HepG2 (cell line): ENCODE results near the gene KRTAP12-2. TPM values are rescaled to one million over a fixed set of nuclear protein-coding genes. Genes with fewer than 3 reads are reported as not detected.
"Not testable (repeated sequence)": the region's sequence is repeated elsewhere in the genome, so short reads cannot be mapped to it uniquely, and the experiment has no call there.

ENCODE experiments used
- ATAC-seq: fragments of 200-7000 bp; cut with Tn5 transposase; 3 replicates; pipeline ENCODE4 v1.9.1; 2020; ENCODE audit warnings: mild to moderate bottlenecking, moderate library complexity
- BruUV-seq: library from RNA; stranded (reverse); fragments of 400-500 nt; replicated peaks from 2 replicates; lab custom pipeline; 2021; lab: Mats Ljungman, UMichigan
- CTCF ChIA-PET: fragments of 300-600 bp; formaldehyde crosslinking; extraction: SDS; loops from one replicate; lab custom pipeline; 2021; ENCODE audit warnings: low total read pairs, inconsistent platforms, low intra/inter-chr PET ratio; lab: Yijun Ruan, JAX
- POLR2A ChIA-PET: fragments of 350-600 bp; sonication (Branson Sonifier 250); formaldehyde crosslinking; loops from one replicate; lab custom pipeline; 2020; ENCODE audit warnings: antibody characterized with exemption, inconsistent platforms; lab: Yijun Ruan, JAX
- DNase-seq: peaks from one replicate; pipeline ENCODE4 v3.0.0-alpha.2; 2015; ENCODE audit warnings: low spot score
- FAIRE-seq: peaks from 3 replicates; lab custom pipeline; 2011; peaks lifted over from hg19 to GRCh38; lab: Jason Lieb, UNC
- H2AFZ ChIP-seq: one replicate; pipeline ENCODE4 v1.6.1; 2011; ENCODE audit warnings: low read length, inconsistent platforms
- H3K27ac ChIP-seq: fragments of 300-600 bp; 3 replicates; pipeline ENCODE4 v1.8.0; 2011; ENCODE audit warnings: mixed run types, mild to moderate bottlenecking, mixed read lengths, low read length, inconsistent platforms; ENCODE audit not compliant: insufficient read depth; ENCODE audit errors: extremely low read length
- H3K27me3 ChIP-seq, 2 experiments: fragments of 200-600 bp in 1 of 2; 2 replicates in 1 of 2; 3 replicates in 1 of 2; pipeline versions ENCODE4 v1.6.0 to v1.8.0; 2011; ENCODE audit warnings: low read length in 2 of 2, mild to moderate bottlenecking in 2 of 2, moderate library complexity in 2 of 2, inconsistent platforms in 1 of 2; ENCODE audit not compliant: insufficient read depth in 2 of 2, control insufficient read depth in 1 of 2
- H3K36me3 ChIP-seq, 2 experiments: fragments of 200-600 bp in 1 of 2; replicated peaks in 1 of 2; 2 replicates in 1 of 2; 3 replicates in 1 of 2; pipeline versions ENCODE4 v1.5.1 to v1.8.0; 2011; ENCODE audit warnings: low read length in 2 of 2, inconsistent platforms in 1 of 2; ENCODE audit not compliant: insufficient read depth in 2 of 2, control insufficient read depth in 1 of 2
- H3K4me1 ChIP-seq: 2 replicates; pipeline ENCODE4 v1.5.1; 2012; ENCODE audit warnings: low read length, inconsistent platforms; ENCODE audit not compliant: insufficient read depth
- H3K4me2 ChIP-seq: 2 replicates; pipeline ENCODE4 v1.6.0; 2011; ENCODE audit warnings: low read depth, low read length, inconsistent platforms
- H3K4me3 ChIP-seq, 3 experiments: fragments of 200-600 bp in 1 of 3; sonication (generic), shearing (Covaris generic) in 1 of 3; replicated peaks in 1 of 3; 2 replicates each; pipeline ENCODE4 v1.5.1; 2011 to 2016; ENCODE audit warnings: low read length in 3 of 3, inconsistent platforms in 2 of 3, low read depth in 2 of 3, mild to moderate bottlenecking in 2 of 3, control low read depth in 1 of 3, mixed read lengths in 1 of 3; ENCODE audit not compliant: insufficient read depth in 1 of 3
- H3K79me2 ChIP-seq: one replicate; pipeline ENCODE4 v1.6.1; 2011; ENCODE audit warnings: low read length, inconsistent platforms; ENCODE audit not compliant: insufficient read depth
- H3K9ac ChIP-seq: 2 replicates; pipeline ENCODE4 v1.6.0; 2011; ENCODE audit warnings: mild to moderate bottlenecking, low read depth, low read length, inconsistent platforms; ENCODE audit not compliant: insufficient read depth
- H3K9me3 ChIP-seq: 2 replicates; pipeline ENCODE4 v1.5.1; 2012; ENCODE audit warnings: mild to moderate bottlenecking, low read length
- H4K20me1 ChIP-seq: 2 replicates; pipeline ENCODE4 v1.6.0; 2011; ENCODE audit warnings: inconsistent platforms, mild to moderate bottlenecking, low read length, moderate library complexity; ENCODE audit not compliant: insufficient read depth
- POLR2G ChIP-seq: fragments of 200-400 bp; formaldehyde crosslinking; IDR thresholded peaks from 2 replicates; pipeline ENCODE4 v1.6.1; 2018; ENCODE audit warnings: mild to moderate bottlenecking, low read depth, low read length, moderate library complexity
- WGBS: methylation state at CpG from one replicate; pipeline ENCODE4 v1.1.6; 2017; ENCODE audit warnings: low lambda C conversion rate; 5-methylcytosine and 5-hydroxymethylcytosine counted together
- in situ Hi-C: cut with HindIII; loops from 2 replicates; pipeline ENCODE4 v1.10.0; 2017; ENCODE audit warnings: low pct_unique_long_range_greater_than_20kb; ENCODE audit not compliant: extremely low pct_ligation_motif_present
- intact Hi-C: fragments of 100-400 bp; cut with micrococcal nuclease; formaldehyde crosslinking; loops from one replicate; pipeline ENCODE4 v1.10.0; 2022; ENCODE audit not compliant: unreplicated experiment
- polyA plus RNA-seq, 8 experiments: library from polyadenylated mRNA; depleted of rRNA in 3 of 8; stranded (reverse) in 7 of 8; unstranded in 1 of 8; fragments of >200 nt; fragmentation: Illumina TruSeq in 4 of 8; extraction: Trizol in 4 of 8; gene quantifications; 2 replicates each; pipeline versions ENCODE4 v1.2.1 to v1.2.3, GENCODE V29; 2011 to 2016; ENCODE audit warnings: low read depth in 4 of 8, missing spikeins in 1 of 8, mixed read lengths in 1 of 8; ENCODE audit not compliant: insufficient read depth in 1 of 8
- total RNA-seq, 5 experiments: library from RNA; depleted of rRNA; stranded (reverse); fragments of >200 nt; fragmentation: Illumina TruSeq; extraction: Trizol; gene quantifications; 2 replicates each; pipeline ENCODE4 v1.2.3, GENCODE V29; 2016; ENCODE audit warnings: low read depth in 1 of 5

Gene KRTAP12-2
- total and polyA plus RNA-seq, 2 of the 13 experiments (the other 11 are each of a cell fraction or from before 2014, with no cell fraction given) = not detected

DNA sequence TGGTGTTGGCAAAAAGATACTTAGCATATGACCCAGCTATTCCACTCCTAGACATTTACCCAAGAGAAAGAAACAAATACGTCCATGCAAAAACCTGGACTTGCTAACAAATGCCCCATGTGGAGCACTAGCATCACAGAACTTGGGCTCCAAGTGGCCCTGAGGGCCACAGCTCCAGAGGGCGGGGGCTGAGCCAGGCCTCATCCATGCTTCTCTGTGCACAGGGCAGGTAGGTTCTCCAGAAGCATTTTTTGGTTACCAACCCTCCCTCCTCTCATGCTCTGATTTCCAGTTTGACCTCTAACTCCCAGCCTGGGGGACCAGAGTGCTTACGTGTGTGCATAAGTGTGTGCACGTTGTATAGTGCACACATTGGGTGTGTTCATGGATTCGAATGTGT lies 2.0 kb downstream of the KRTAP12-2 start:
- no TSS peak for BruUV-seq
- CTCF ChIA-PET = no interaction called here
- TF ChIP-seq POLR2G = no peak
- TF ChIP-seq, all 625 proteins: peak for 0
- Histone ChIP-seq H3K4me1 (no peaks in the 10 kb centered on the region), H4K20me1 (no peaks in the 10 kb centered on the region), H3K9ac (no peak overlapping the region), H3K4me2 (no peak overlapping the region), H3K9me3 (no peaks in the 10 kb centered on the region), H2AFZ (no peak overlapping the region), H3K4me3 (no peak overlapping the region), H3K79me2 (no peaks in the 10 kb centered on the region), H3K27me3 (no peaks in the 10 kb centered on the region; a peak in 1 of 5 replicates), H3K27ac (no peak overlapping the region), H3K36me3 (no peaks in the 10 kb centered on the region)
- ATAC-seq (no peak), FAIRE-seq (no peak), DNase-seq (no peak)
- POLR2A ChIA-PET = no interaction called here
- in situ Hi-C loops (no loop called here), intact Hi-C loops (no loop called here)
- 21% methylated on average over 4 of the region's 5 CpGs for WGBS

DNA sequence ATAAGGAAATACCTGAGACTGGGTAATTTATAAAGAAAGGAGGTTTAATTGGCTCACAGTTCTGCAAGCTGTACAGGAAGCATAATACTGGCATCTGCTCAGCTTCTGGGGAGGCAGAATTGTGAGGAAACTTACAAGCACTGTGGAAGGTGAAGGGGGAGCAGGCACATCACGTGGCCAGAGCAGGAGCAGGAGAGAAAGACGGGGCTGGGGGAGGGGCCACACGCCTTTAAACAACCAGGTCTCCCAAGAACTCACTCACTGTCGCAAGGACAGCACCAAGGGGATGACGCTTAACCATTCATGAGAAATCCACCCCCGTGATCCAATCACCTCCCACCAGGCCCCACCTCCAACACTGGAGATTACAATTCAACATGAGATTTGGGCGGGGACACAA lies 5.2 kb downstream of the KRTAP12-2 start:
- H4K20me1 ChIP-seq, H3K79me2 ChIP-seq, BruUV-seq, CTCF ChIA-PET, H3K4me2 ChIP-seq, H3K27ac ChIP-seq, H3K4me1 ChIP-seq, DNase-seq, H3K36me3 ChIP-seq, in situ Hi-C loops, H3K27me3 ChIP-seq, intact Hi-C loops, ATAC-seq, H3K9ac ChIP-seq, POLR2A ChIA-PET, FAIRE-seq, H3K4me3 ChIP-seq, H2AFZ ChIP-seq, H3K9me3 ChIP-seq: not testable (repeated sequence)
- 41% methylated on average over 7 of the region's 7 CpGs for WGBS
